SU-DHL-6 (cell line): Measurements from ENCODE around the gene IQSEC3.

ENCODE experiments used
- H2AFZ ChIP-seq: fragments of 200-600 bp; sonication (generic); 2 replicates; pipeline ENCODE4 v1.6.1; 2014; ENCODE audit warnings: low read depth, mild to moderate bottlenecking, moderate library complexity, mixed read lengths, antibody characterized with exemption, low read length; ENCODE audit not compliant: severe bottlenecking
- H3F3A ChIP-seq: fragments of 200-600 bp; shearing (Covaris generic); 2 replicates; pipeline ENCODE4 v1.6.0; 2016; ENCODE audit warnings: antibody characterized with exemption, mild to moderate bottlenecking; ENCODE audit not compliant: insufficient read depth
- H3K27ac ChIP-seq: fragments of 200-600 bp; sonication (generic); 2 replicates; pipeline ENCODE4 v1.5.1; 2016; ENCODE audit warnings: low read depth, mild to moderate bottlenecking, low read length, moderate library complexity, mixed read lengths
- H3K27me3 ChIP-seq: fragments of 200-600 bp; sonication (generic), shearing (Covaris generic); 2 replicates; pipeline ENCODE4 v1.6.0; 2014; ENCODE audit warnings: mild to moderate bottlenecking, low read length
- H3K36me3 ChIP-seq: fragments of 200-600 bp; sonication (generic); 2 replicates; pipeline ENCODE4 v1.6.1; 2014; ENCODE audit warnings: mild to moderate bottlenecking, low read length, mixed read lengths
- H3K4me2 ChIP-seq: fragments of 300-600, 200-600 bp; shearing (Covaris generic), sonication (generic); 2 replicates; pipeline ENCODE4 v1.6.0; 2014; ENCODE audit warnings: low read length, low read depth, mild to moderate bottlenecking; ENCODE audit not compliant: poor library complexity, severe bottlenecking
- H3K4me3 ChIP-seq: fragments of 200-600 bp; sonication (generic); 2 replicates; pipeline ENCODE4 v1.5.1; 2014; ENCODE audit warnings: antibody characterized with exemption, low read length, mild to moderate bottlenecking, mixed read lengths; ENCODE audit not compliant: insufficient read depth, poor library complexity, severe bottlenecking
- H3K79me2 ChIP-seq: fragments of 200-600 bp; sonication (generic); 2 replicates; pipeline ENCODE4 v1.6.1; 2014; ENCODE audit warnings: mild to moderate bottlenecking, low read length, moderate library complexity; ENCODE audit not compliant: insufficient read depth
- H3K9ac ChIP-seq: fragments of 200-600 bp; sonication (generic); 2 replicates; pipeline ENCODE4 v1.7.0; 2014; ENCODE audit warnings: mild to moderate bottlenecking, low read length
- H3K9me2 ChIP-seq: fragments of 200-600 bp; sonication (generic); replicated peaks from 2 replicates; pipeline ENCODE4 v1.6.1; 2014; ENCODE audit warnings: low read length; ENCODE audit not compliant: insufficient read depth
- H3K9me3 ChIP-seq: fragments of 200-600 bp; sonication (generic); 2 replicates; pipeline ENCODE4 v1.6.1; 2014; ENCODE audit warnings: low read length, mixed read lengths; ENCODE audit not compliant: insufficient read depth
- H4K20me1 ChIP-seq: fragments of 200-600 bp; sonication (generic); 2 replicates; pipeline ENCODE4 v1.6.1; 2014; ENCODE audit warnings: low read depth, mild to moderate bottlenecking, antibody characterized with exemption, low read length, moderate library complexity, mixed read lengths
- CTCF ChIP-seq: fragments of 200-600 bp; sonication (generic); IDR thresholded peaks from one replicate; pipeline ENCODE4 v1.5.1; 2017; ENCODE audit warnings: antibody characterized with exemption, mild to moderate bottlenecking, low read length, moderate library complexity; ENCODE audit not compliant: insufficient read depth, poor library complexity, severe bottlenecking
- EZH2phosphoT487 ChIP-seq: fragments of 200-600 bp; sonication (generic), shearing (Covaris generic); conservative IDR thresholded peaks from 2 replicates; pipeline ENCODE4 v1.6.1; 2018; ENCODE audit warnings: mild to moderate bottlenecking, antibody characterized with exemption, low read length, moderate library complexity, mixed read lengths

IQSEC3 gene

DNA sequence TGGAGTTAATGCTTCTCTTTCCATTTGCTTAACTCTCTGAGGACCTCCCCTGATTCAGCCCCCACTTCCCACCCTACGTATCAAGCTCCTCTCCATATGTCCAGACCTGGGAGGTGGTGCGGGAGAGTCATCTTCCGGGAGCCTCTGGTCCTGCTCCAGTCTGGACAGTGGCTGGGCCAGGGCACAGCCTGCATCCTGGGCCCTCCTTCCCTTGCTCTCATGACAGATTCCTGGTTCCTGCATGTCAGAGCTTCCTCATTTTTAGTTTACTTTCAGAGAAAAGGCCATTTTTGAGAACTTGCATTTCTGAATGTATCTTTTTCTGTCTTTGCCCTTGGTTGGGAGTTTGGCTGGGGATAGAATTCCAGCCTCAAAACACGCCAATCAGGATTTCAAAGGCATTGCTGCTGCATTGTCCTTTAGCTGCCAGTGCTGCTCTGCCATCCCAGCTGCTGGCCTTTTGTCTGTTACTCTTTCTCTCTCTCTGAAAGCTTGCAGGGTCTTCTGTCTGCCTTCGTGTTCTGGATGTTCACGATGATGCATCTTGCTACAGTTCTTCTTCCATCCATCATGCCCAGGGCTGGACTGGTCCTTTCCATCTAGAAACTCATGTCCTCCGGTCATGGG lies 92.7 kb downstream of the IQSEC3 start:
- no peak overlapping the region for H3K4me3 ChIP-seq
- H3K9ac ChIP-seq, result no peak overlapping the region
- no peaks in the 10 kb centered on the region for H3K27me3 ChIP-seq
- H3K4me2 ChIP-seq, result no peak overlapping the region
- H4K20me1 ChIP-seq, result no peaks in the 10 kb centered on the region
- no peaks in the 10 kb centered on the region for H3F3A ChIP-seq
- H3K9me2 ChIP-seq, result no peaks in the 10 kb centered on the region
- no peak overlapping the region for H2AFZ ChIP-seq
- H3K79me2 ChIP-seq, result no peaks in the 10 kb centered on the region
- no peaks in the 10 kb centered on the region for H3K36me3 ChIP-seq
- H3K9me3 ChIP-seq, result no peaks in the 10 kb centered on the region
- no peak overlapping the region for H3K27ac ChIP-seq
- TF ChIP-seq EZH2phosphoT487, result no peak
- no peak for TF ChIP-seq CTCF

DNA sequence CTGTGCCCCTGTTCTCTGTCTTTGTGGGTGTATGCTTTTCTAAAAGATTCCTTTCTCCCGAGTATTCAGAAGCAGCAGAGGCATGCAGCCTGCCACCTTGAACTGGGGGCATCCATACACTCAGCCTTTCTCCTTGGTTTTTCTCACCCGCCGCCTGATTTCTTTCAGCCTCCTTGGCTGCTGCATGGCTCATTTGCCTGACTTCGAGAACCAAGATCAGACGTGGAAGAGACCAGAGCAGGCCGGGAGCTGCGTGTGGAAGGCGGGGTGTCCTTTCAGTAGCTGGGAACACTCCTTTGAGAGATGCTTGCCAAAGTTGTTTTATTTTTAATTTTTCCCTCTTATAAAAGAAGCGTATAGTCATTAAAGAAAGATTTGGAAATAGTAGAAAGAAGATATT lies 94.3 kb downstream of the IQSEC3 start:
- Histone ChIP-seq H3K9me2 (no peaks in the 10 kb centered on the region), H3K36me3 (no peaks in the 10 kb centered on the region), H3K4me3 (no peak overlapping the region), H3K9ac (no peak overlapping the region), H3K79me2 (no peaks in the 10 kb centered on the region), H2AFZ (no peak overlapping the region), H3K27ac (no peak overlapping the region), H3K9me3 (no peaks in the 10 kb centered on the region), H3K27me3 (no peaks in the 10 kb centered on the region), H3K4me2 (no peak overlapping the region), H3F3A (no peaks in the 10 kb centered on the region), H4K20me1 (no peaks in the 10 kb centered on the region)
- TF ChIP-seq EZH2phosphoT487 (no peak), CTCF (no peak)

GRCh38 chr12:161823-162222 lies 95.3 kb downstream of the IQSEC3 start:
- TF ChIP-seq CTCF (no peak), EZH2phosphoT487 (no peak)
- no peaks in the 10 kb centered on the region for H4K20me1 ChIP-seq
- no peak overlapping the region for H3K9ac ChIP-seq
- H3K9me3 ChIP-seq, result no peaks in the 10 kb centered on the region
- H3K79me2 ChIP-seq, result no peaks in the 10 kb centered on the region
- no peak overlapping the region for H3K4me3 ChIP-seq
- no peak overlapping the region for H2AFZ ChIP-seq
- no peak overlapping the region for H3K27ac ChIP-seq
- H3K9me2 ChIP-seq, result no peaks in the 10 kb centered on the region
- no peaks in the 10 kb centered on the region for H3K27me3 ChIP-seq
- no peaks in the 10 kb centered on the region for H3F3A ChIP-seq
- no peak overlapping the region for H3K4me2 ChIP-seq
- no peaks in the 10 kb centered on the region for H3K36me3 ChIP-seq
